ENCODE measurements around the gene IL18BP.

IL18BP gene

DNA sequence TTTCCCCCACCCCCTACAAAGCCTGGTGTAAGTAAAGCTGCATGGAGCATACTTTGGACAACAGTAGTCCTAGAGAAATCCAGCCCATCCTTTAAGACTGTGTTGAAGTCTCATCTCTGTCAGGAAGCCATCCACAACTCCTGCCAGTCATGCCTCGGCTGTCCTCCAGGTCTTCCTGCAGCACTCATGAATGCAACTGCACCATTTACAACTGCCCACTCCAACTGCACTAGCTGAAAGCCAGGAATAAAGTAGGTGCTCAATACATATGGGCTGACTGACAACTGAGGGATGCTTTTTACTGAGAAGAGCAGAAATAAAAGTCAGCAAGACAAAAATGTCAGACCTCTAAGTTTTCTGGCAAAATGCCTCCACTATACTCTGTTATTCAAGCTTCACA is 27.4 kb downstream of the IL18BP start:
- no peak for DNase-seq
- TF ChIP-seq, protein P1, sequence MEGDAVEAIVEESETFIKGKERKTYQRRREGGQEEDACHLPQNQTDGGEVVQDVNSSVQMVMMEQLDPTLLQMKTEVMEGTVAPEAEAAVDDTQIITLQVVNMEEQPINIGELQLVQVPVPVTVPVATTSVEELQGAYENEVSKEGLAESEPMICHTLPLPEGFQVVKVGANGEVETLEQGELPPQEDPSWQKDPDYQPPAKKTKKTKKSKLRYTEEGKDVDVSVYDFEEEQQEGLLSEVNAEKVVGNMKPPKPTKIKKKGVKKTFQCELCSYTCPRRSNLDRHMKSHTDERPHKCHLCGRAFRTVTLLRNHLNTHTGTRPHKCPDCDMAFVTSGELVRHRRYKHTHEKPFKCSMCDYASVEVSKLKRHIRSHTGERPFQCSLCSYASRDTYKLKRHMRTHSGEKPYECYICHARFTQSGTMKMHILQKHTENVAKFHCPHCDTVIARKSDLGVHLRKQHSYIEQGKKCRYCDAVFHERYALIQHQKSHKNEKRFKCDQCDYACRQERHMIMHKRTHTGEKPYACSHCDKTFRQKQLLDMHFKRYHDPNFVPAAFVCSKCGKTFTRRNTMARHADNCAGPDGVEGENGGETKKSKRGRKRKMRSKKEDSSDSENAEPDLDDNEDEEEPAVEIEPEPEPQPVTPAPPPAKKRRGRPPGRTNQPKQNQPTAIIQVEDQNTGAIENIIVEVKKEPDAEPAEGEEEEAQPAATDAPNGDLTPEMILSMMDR (IDR thresholded peaks at IDR 0.05), result no peak
- peak overlapping the region; percentile 52 to 54 for H3K27ac ChIP-seq
- peaks cover 0 to 63% (median 42%) of the 10 kb centered on the region in 4 donors for H3K4me1 ChIP-seq
- H3K27me3 ChIP-seq, result no peaks in the 10 kb centered on the region
- no peak overlapping the region for H3K4me3 ChIP-seq
- peaks cover 63 to 81% (median 78%) of the 10 kb centered on the region in 3 donors for H3K36me3 ChIP-seq
- intact Hi-C loops (cut with DNase I; ENCODE audit: low total_unique reads), result loop anchor here (5.0 to 10.0 kb wide), 2 partner anchors 61 to 119 kb away; no protein-coding TSS in a partner anchor
- H3K9me3 ChIP-seq, result no peaks in the 10 kb centered on the region

DNA sequence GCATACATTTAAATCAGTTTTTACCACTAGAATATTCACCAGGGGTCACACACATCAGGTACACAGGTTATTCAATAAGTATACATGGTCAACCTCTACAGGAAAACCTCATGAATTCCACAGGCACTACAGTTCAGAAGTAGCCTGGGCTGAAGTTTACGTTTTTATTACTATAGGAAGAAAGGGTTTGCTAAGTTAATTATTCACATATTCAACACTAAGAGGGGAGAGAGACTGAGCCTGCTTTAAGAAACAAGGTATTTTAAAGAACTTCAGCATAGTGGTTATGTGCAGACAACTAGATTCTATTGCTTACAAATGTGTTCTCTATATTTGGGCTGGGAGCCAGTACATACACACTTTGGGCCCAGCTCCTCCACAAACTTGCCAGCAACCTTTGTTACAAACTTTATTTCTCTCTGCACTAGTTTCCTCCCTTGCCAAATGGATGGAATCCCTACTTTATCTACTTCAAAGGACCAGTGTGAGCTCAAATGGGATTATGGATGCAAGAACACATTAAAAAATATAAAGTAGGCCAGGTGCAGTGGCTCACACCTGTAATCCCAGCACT is 31.9 kb downstream of the IL18BP start:
- TF ChIP-seq, protein P1 (IDR thresholded peaks at IDR 0.05), result no peak
- intact Hi-C loops (cut with DNase I; ENCODE audit: low total_unique reads), result no loop called here
- no peaks in the 10 kb centered on the region for H3K9me3 ChIP-seq
- DNase-seq, result no peak
- no peaks in the 10 kb centered on the region for H3K27me3 ChIP-seq
- H3K27ac ChIP-seq, result no peak overlapping the region
- peaks cover 0 to 92% (median 48%) of the 10 kb centered on the region in 4 donors for H3K4me1 ChIP-seq
- H3K36me3 ChIP-seq, result peaks cover 53 to 78% (median 78%) of the 10 kb centered on the region in 3 donors
- H3K4me3 ChIP-seq, result no peak overlapping the region

DNA sequence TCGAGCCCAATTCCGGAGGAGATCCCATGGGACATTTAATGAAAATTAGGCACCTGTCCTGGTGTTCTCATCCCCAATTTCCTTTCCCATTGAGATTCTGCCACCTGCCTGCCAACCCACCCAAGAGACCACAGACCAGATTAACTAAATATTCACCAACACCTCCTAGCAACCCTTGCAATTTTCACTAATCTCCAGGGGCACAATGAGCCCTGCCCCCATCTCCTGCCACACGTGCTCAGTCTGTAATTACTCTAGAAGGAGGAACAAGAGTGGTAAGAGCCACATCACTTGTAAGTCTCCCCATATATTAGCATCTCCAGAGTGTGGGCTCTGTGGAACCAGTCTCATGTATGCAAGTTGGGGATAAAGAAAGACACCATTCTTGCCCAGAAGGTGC is 38.0 kb downstream of the IL18BP start:
- H3K27me3 ChIP-seq, result no peaks in the 10 kb centered on the region
- no peak for DNase-seq
- H3K36me3 ChIP-seq, result peaks cover 30 to 39% (median 37%) of the 10 kb centered on the region in 3 donors
- intact Hi-C loops (cut with DNase I; ENCODE audit: low total_unique reads), result no loop called here
- TF ChIP-seq, protein P1 (IDR thresholded peaks at IDR 0.05), result no peak
- H3K4me3 ChIP-seq, result peak overlapping the region in 1 of 2 donors; percentile 6
- H3K9me3 ChIP-seq, result no peaks in the 10 kb centered on the region
- peak overlapping the region; percentile 86 to 92 for H3K27ac ChIP-seq
- H3K4me1 ChIP-seq, result peaks cover 0 to 80% (median 47%) of the 10 kb centered on the region in 4 donors

DNA sequence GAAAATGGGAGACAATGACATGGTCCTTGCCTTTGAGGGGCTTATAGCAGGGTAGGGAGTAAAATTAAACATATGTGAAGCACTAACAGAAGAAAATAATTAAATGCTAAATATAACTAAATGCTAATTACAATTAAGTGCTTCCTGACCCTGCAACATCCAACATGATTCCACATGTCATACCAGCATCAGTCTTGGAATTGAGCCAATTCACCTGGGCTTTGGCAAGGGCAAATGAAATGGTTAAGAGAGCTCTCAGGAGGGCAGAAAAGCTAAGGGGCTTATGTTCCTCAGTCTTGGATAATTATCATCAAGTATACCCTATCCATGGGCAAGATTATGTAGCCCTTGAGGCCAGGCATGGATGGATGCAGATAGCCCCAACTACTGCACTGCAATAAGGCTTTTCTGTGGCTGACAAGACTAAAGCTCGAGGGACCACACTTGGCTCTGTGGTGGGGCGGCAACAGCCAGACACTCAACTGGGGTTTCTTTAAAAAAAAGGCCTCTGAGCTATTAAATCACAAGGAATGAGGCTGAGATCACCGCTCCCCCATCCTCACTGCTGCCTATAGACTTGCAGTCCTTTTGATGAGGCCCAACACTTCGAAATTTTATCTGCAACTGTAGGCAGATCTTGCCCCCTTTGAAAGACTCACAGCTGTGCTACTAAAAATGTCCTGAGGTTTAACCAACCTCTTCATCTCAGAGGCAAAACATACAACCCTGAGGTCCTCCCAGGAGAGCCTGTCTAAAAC is 39.0 kb downstream of the IL18BP start:
- Histone ChIP-seq H3K4me3 (peak overlapping the region; percentile 54 to 55), H3K27ac (peak overlapping the region; percentile 86 to 92), H3K9me3 (no peaks in the 10 kb centered on the region), H3K27me3 (no peaks in the 10 kb centered on the region), H3K4me1 (peaks cover 0 to 78% (median 53%) of the 10 kb centered on the region in 4 donors), H3K36me3 (peaks cover 29 to 33% (median 30%) of the 10 kb centered on the region in 3 donors)
- intact Hi-C loops (cut with DNase I; ENCODE audit: low total_unique reads), result no loop called here
- DNase-seq, result no peak
- TF ChIP-seq, protein P1 (IDR thresholded peaks at IDR 0.05), result no peak

DNA sequence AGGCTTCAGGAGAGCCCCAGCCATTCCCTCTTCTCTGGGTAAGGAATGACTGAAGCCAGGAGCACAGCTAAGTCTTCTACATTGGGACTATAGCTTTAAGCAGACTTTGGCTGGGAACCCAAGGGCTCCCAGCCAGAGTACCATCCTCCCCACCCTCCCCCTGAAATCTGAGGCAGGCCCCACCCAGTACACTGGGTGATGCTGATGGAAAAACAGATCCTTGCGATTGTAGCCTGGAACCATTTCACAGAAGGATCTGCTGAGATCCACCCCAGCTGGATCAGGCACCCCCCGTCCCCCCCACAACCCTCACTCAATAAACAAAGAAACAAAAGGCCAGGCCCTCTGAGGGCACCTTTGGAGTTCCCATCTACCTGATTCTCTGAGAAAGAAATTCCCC is 39.8 kb downstream of the IL18BP start:
- intact Hi-C loops (cut with DNase I; ENCODE audit: low total_unique reads), result no loop called here
- Histone ChIP-seq H3K4me3 (peak overlapping the region; percentile 54 to 55), H3K4me1 (peaks cover 0 to 76% (median 54%) of the 10 kb centered on the region in 4 donors), H3K27ac (peak overlapping the region; percentile 86 to 92), H3K9me3 (no peaks in the 10 kb centered on the region), H3K36me3 (peaks cover 23 to 26% (median 24%) of the 10 kb centered on the region in 3 donors), H3K27me3 (no peaks in the 10 kb centered on the region)
- peak; percentile 78 to 91 for DNase-seq
- TF ChIP-seq, protein P1 (IDR thresholded peaks at IDR 0.05), result no peak

All from tibial artery (tissue), 4 donors.